GM18873 (cell line): Measurements from ENCODE around the gene TMPRSS4.

Experiments
- ATAC-seq: cut with Tn5 transposase; IDR thresholded peaks from one replicate; pipeline ENCODE4 v1.9.1; 2021; ENCODE audit warnings: mild to moderate bottlenecking, moderate library complexity, moderate number of reproducible peaks; ENCODE audit not compliant: unreplicated experiment, low FRiP score

The TMPRSS4 gene

GRCh38 chr11:118099838-118100556, 23.1 kb downstream of the TMPRSS4 start:
- ATAC-seq: no peak

GRCh38 chr11:118100691-118101232, 23.9 kb downstream of the TMPRSS4 start:
- no peak for ATAC-seq

GRCh38 chr11:118102721-118103261, 25.9 kb downstream of the TMPRSS4 start:
- no peak for ATAC-seq

- no peak for ATAC-seq
Observed at GRCh38 chr11:118104491-118104890, 27.6 kb downstream of the TMPRSS4 start.

- ATAC-seq: no peak
Observed at GRCh38 chr11:118105657-118106305, 28.9 kb downstream of the TMPRSS4 start.

- no peak for ATAC-seq
Observed at GRCh38 chr11:118106789-118107335, 30.0 kb downstream of the TMPRSS4 start.

- no peak for ATAC-seq
Observed at GRCh38 chr11:118108513-118108912, 31.6 kb downstream of the TMPRSS4 start.

- no peak for ATAC-seq
Observed at GRCh38 chr11:118109231-118109630, 32.4 kb downstream of the TMPRSS4 start.

- ATAC-seq: no peak
Observed at GRCh38 chr11:118111019-118111743, 34.3 kb downstream of the TMPRSS4 start.

- ATAC-seq: no peak
Observed at GRCh38 chr11:118111744-118112035, 34.8 kb downstream of the TMPRSS4 start.

GRCh38 chr11:118112711-118113430, 36.0 kb downstream of the TMPRSS4 start:
- no peak for ATAC-seq

- no peak for ATAC-seq
Observed at GRCh38 chr11:118114266-118114665, 37.4 kb downstream of the TMPRSS4 start.

GRCh38 chr11:118115048-118115447, 38.2 kb downstream of the TMPRSS4 start:
- no peak for ATAC-seq

- ATAC-seq: peak; percentile 55
Observed at GRCh38 chr11:118117790-118118601, 41.1 kb downstream of the TMPRSS4 start.

GRCh38 chr11:118120793-118121192, 43.9 kb downstream of the TMPRSS4 start:
- no peak for ATAC-seq

GRCh38 chr11:118124929-118125535, 48.2 kb downstream of the TMPRSS4 start:
- ATAC-seq: no peak

GRCh38 chr11:118126082-118126838, 49.4 kb downstream of the TMPRSS4 start:
- ATAC-seq: no peak

- ATAC-seq: no peak
Observed at GRCh38 chr11:118128310-118128709, 51.4 kb downstream of the TMPRSS4 start.
